HG03280 (cell line): ENCODE measurements around the gene SELENOS.
A peak's percentile ranks its signal among the peaks of the same experiment; 100 is the strongest.

Experiments used
- ATAC-seq: cut with Tn5 transposase; IDR thresholded peaks from one replicate; pipeline ENCODE4 v1.9.1; 2021; ENCODE audit warnings: mild to moderate bottlenecking, moderate library complexity; ENCODE audit not compliant: unreplicated experiment

The SELENOS gene

GRCh38 chr15:101251830-101252820, 25.2 kb downstream of the SELENOS start, which contains the start of gene CHSY1:
Gene CHSY1 (minus strand): TSS chr15:101252048. CDS start chr15:101251456, 592 bp downstream.
- ATAC-seq = peak; percentile 68

- ATAC-seq = peak; percentile 38
Observed at GRCh38 chr15:101250873-101251829, 26.1 kb downstream of the SELENOS start.

GRCh38 chr15:101250341-101250831, 26.9 kb downstream of the SELENOS start:
- no peak for ATAC-seq

GRCh38 chr15:101248274-101248673, 29.0 kb downstream of the SELENOS start:
- no peak for ATAC-seq

DNA sequence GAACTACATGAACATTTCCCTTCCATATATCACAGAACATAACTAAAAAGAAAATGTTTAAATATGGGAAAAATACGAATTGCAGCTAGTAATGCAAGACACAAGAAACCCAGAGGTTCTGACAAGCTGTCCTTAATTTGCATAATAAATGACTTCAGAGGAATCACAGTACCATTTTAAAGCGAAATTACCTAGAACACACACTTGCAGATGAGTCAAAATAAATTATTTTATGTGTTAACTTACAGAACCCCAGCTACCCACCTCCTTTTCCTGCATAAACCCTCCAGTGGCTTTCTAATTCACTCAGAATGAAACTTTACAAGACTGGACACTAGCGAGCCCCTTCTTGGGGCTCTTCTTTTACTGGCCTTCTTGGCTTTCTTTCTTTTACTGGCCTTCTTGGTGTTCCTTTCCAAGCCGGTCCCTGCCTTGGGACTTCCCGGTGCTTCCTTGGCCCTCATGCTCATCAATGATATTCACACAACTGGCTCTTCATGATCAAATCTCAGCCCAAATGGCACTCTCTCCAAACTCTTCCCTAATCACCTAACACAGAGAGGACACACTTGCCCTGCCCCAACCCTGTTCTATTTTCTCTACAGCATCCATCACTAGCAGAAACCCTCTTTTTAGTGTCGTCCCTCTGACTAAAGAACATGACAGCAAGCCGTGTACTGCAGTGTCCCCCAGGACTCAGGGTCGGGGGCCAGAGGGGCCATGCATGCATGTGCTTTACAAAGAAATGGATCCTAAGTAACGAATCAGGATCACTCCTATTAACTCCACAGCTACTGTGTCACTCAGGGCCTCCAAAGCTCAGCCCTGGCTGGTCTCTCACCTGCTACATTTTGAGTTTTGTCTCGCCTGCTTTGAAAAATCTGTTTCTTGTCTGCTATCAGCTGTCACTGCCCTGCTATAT, 30.2 kb downstream of the SELENOS start:
- ATAC-seq = no peak

GRCh38 chr15:101246391-101246790, 30.9 kb downstream of the SELENOS start:
- no peak for ATAC-seq

DNA sequence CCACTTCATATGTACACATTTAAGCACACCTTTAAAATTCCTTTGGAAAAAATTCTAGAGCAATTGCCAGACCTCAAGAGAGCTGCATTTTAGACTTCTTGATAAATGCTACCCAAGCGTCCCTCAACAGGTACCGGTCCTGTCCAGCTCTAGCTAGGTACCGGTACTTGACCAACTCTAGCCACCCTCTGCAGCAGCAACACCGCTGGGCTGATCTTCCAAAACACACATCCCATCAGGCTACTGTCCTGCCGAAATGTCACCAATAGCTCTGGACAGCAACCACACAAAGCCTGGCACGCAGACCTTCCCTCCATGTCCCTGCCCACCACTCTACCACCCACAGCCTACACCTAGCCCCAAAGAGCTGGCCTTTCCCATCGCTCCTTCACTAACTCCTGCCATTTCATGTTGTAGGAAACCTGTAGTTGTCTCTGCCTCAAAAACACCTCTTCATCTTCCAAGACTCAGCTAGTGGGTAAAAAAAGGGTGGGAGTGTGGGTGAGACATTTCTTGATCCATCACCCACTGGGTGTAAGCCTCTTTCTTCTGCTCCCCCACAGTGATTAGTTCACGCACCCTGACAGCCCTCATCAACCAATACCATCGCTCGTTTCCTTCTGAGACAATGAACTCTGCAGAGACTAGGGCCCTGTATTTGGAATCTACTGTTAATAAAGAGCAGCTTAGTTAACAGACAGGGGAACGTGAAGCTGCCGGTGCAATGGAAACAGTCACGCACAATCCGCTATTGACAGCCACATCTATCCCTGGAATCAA, 32.2 kb downstream of the SELENOS start:
- no peak for ATAC-seq

DNA sequence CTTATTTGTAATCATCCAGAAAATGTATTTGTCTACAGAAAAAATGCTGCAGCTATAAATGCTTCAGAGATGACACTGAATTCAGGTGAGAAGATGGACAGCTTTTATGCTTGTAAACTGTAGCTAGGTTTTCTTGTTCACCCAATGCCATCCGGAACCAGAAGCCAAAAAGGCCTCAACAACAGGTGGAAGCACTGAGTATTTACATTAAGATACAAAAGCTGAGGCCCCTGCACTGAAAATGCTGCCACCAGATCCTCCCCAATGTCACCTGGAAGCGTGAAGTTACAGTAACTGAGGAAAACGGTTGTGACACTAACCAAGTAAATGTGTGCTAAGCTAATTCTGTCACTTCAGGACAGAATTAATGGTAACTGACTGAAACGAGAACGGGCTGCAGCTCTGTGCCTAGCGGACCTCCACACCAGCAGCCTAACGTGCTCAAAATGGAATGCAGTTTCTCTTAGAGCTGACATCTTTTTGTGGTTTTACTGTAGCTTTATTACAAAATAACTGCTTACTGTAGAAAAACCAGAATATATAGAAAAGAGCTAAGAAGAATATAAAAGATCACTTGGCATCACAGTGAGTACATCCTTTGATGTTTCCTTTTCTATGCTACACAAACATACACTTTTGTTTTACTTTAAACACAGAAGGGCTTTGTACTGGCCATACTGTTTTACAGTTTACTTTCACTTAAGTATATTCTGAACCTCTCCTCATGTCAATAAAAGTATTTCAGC, 33.1 kb downstream of the SELENOS start:
- no peak for ATAC-seq

GRCh38 chr15:101243420-101243819, 33.9 kb downstream of the SELENOS start:
- no peak for ATAC-seq

- ATAC-seq = no peak
Observed at GRCh38 chr15:101242999-101243336, 34.3 kb downstream of the SELENOS start.

DNA sequence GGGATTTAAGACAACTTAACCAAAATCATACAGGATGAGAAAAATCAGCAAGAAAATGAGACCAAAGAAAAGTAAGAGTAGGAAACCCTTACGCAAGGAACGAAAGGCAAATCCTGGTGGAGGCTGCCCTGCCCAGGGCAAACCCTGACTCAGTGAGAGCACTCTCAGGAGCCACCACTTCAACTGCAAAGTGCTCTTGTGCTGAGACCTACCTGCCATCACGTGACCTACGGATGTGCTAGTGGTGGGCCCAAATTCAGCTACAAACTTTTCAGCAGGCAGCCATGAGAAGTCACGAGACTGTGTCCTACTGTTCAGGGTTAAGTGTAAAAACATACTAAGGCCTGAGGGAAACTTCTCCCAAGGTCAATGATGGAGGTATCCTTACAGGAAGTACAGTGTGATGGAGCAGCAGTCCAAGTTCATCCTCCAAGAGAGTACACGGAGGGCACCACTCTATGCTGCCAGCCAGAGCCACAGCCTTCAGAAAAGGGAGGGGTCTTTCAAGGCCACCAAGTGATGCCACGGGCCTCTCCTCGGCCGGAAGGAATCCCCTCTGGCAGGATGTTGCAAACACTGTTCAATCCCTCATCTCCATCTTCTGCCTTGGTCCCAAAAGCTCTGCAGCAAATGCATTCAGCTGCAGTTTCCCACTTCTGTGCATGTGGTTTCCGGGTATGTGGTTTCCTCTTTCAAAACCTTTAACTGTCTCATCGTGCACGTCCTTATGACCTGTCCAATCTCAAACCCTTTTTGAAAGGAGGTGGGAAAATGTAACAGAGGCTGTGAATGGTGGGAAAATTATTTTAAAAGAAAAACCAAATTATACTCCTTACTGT, 34.9 kb downstream of the SELENOS start:
- ATAC-seq = peak; percentile 77

DNA sequence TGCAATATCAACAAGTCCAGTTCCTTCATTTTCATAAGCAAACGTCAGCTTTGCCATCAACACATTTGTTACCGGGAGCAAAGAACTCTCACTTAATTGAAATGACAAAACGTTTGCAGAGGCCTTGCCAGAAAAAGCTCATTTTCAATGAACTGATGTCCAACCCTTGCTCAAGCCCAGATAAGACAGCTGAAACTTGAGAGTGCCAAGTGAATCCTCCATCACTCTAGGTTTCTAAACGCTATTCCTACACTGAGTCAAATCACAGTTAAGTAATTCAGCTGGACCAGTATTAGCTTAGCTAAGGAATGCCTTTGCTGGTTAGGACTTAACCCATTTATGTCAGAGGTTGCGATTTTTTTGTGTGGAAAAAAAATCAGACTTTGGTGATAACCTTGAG, 36.9 kb downstream of the SELENOS start:
- no peak for ATAC-seq

DNA sequence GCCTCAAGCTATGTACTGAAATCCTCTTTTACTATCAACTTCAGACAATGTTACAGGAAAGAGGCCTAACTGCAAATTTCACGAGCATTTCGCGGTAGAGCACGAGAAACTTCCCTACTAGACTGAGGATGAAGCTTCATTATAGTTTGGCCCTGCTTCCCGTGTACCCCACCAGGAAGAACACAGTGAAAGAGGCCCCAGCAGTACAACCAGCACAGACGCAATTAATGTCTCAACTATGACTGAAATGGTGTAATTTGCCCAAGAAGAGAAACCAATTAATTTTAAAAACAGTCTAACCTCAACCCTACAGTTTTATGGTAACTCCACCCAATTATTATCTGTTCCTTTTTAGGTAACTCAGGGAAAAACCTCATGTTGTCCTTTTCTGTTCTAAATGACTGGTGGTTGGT, 37.6 kb downstream of the SELENOS start:
- no peak for ATAC-seq

- ATAC-seq = no peak
Observed at GRCh38 chr15:101237251-101237650, 40.0 kb downstream of the SELENOS start.

GRCh38 chr15:101233651-101234280, 43.5 kb downstream of the SELENOS start:
- ATAC-seq = no peak

GRCh38 chr15:101232677-101233076, 44.6 kb downstream of the SELENOS start:
- ATAC-seq = no peak

DNA sequence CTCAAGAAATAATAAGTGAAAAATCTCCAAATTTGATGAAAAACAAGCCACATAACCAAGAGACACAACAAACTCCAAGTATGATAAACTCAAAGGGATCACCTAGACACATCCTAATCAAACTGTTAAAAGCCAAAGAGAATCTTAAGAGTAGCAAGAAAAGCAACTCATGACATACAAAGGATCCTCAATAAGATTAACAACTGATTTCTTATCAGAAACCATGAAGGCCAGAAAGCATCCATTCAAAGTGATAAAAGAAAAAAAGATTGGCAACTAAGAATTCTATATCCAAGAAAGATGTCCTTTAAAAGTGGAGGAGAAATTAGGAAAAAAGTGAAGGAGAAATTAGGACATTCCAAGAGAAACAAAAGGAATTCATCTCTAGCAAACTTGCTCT, 49.0 kb downstream of the SELENOS start:
- no peak for ATAC-seq
